Measurements from ENCODE around the gene MAML1.

Gene MAML1

GRCh38 chr5:179793468-179794139 lies 61.0 kb downstream of the MAML1 start, which contains the start of gene LTC4S:
Gene LTC4S, plus strand, starts transcription at chr5:179793986. Its CDS starts 95 bp downstream, at chr5:179794081.
- no peak for DNase-seq (ENCODE audit: low spot score)

- DNase-seq (ENCODE audit: low spot score): no peak
These were observed 61.5 kb downstream of the MAML1 start for GRCh38 chr5:179794171-179794570.

GRCh38 chr5:179794575-179794974 lies 62.0 kb downstream of the MAML1 start:
- DNase-seq (ENCODE audit: low spot score): no peak

DNA sequence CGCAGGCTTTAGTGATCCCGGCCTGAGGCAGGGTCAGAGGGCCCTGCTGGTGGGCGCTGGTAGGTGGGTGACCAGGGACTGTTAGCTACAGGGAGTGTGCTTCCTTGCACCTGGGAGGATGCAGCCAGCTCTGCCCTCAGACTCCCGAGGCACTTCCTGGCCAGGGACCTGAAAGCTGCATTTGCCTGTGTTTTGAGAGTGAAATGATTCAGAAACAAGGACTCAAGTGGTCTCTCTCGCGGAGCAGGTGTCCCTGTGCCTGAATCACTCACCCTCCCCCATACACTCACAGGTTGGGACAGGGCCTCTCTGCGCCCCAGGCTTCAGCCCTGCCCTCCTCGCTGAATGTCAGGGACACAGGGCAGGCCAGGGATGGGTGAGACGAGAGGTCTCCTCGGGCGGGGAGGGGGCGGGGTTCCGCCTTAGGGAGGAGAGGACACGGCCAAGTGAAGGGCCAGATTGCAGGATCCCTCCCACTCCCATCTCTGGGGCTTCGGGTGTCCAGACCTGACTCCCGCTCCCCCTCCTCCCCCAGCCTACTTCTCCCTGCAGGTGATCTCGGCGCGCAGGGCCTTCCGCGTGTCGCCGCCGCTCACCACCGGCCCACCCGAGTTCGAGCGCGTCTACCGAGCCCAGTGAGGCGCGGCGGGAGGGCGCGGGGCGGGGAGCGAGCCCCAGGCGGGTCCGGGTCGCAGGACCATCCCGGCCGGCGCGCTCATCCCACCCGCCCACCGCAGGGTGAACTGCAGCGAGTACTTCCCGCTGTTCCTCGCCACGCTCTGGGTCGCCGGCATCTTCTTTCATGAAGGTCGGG lies 62.6 kb downstream of the MAML1 start:
- peak; percentile 49 for DNase-seq (ENCODE audit: low spot score)

DNA sequence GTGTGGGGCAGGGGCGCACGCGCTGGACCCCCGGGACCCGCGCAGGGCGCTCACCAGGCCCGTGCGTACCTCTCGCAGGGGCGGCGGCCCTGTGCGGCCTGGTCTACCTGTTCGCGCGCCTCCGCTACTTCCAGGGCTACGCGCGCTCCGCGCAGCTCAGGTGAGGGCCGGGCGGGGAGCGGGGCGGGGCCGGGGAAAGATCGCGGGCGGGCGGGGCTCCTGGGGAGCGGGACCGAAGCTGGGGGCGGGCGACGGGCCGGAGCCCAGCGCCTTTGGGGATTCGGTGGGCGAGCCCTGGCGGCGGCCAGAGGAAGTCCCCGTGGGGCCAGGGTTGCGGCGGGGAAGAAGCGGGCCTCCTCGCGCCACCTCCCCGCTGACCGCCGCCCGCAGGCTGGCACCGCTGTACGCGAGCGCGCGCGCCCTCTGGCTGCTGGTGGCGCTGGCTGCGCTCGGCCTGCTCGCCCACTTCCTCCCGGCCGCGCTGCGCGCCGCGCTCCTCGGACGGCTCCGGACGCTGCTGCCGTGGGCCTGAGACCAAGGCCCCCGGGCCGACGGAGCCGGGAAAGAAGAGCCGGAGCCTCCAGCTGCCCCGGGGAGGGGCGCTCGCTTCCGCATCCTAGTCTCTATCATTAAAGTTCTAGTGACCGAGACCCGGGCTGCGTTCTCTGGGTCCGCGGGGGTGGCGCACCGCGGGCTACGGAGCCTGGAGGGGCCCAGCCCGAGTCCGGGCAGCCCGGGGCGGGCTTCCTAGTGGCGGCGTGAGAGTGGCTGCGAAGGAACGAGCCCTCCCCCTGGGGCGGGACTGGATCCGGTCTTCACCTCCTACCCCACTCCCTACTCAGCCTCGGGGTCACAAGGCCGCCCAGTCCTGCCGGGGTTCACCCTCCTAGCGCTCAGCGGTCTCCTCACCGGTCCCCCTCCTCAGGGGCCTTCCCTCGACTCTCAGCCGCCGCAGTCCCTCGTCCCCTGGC lies 63.5 kb downstream of the MAML1 start:
- DNase-seq (ENCODE audit: low spot score): peak; percentile 92

- no peak for DNase-seq (ENCODE audit: low spot score)
These were observed 64.4 kb downstream of the MAML1 start for GRCh38 chr5:179796877-179797608.

GRCh38 chr5:179797741-179798140 lies 65.1 kb downstream of the MAML1 start:
- DNase-seq (ENCODE audit: low spot score): no peak

- no peak for DNase-seq (ENCODE audit: low spot score)
These were observed 65.6 kb downstream of the MAML1 start for GRCh38 chr5:179798144-179798770.

GRCh38 chr5:179798771-179799643 lies 66.4 kb downstream of the MAML1 start:
- DNase-seq (ENCODE audit: low spot score): no peak

DNA sequence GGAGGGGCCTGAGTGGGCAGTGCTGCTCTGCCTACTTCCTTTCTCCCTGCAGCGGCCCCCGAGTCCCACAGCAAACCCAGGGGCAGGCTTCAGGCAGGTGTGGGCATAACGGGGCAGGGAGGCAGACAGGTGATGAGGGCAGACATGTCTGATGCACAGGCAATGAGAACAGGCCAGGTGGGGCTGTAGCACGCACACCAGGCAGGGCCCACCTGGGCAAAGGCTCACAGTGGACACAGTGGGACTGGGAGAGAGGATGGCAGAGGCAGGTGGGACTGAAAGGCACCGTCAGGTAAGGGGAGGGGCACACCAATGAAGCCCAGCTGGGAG lies 67.0 kb downstream of the MAML1 start:
- no peak for DNase-seq (ENCODE audit: low spot score)

DNA sequence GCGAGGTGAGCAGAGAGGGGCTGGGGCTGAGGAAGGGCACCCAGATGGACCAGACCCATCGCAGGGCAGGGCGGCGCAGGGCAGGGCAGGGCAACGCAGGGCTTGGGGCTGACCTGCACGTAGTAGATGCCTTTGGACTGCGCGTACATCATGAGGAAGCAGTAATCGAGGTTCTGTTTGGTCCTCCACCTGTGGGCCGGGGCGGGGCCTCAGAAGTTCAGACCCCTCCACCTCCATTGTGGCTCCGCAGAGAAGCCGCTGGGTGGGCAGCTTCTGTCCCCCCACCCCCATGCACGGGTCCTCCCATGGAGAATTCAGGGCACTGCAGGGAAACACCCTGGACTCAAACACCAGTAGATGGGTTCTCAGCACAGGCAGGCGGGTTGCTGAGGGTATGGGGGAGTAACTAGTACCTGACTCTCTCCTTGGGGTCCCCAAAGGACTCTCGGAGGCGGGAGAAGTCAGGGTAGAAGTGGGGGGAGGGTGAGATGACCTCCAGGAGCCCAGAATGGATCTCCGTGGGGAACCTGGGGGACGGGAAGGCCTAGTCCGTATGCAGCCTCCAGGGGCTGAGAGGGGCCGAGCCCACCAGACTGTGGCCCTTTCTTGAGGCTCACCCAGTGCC lies 67.6 kb downstream of the MAML1 start:
- DNase-seq (ENCODE audit: low spot score): no peak

DNA sequence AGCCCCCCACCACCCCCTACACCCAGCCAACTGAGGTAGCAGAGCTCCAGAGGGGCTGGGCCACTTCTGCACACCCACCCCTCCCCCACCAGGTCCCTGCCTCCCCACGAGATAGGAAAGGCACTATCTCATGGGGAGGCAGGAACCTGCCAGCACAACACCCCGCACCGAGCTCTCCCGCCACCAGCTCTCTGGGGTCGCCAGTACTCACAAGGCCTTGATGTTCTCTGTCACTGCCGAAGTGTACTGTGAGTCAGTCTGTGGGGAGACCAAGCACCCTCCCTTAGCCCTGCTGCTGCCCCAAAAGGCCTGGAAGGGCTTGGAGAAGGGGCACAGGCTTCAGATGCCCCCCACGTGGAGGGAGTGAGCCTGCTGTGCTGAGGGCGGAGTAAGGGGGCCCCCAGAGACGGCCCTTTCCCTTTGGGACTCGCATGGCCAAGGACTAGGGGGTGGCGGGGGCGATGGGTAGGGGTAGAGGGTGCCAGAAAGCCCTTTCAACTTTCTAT lies 68.1 kb downstream of the MAML1 start:
- DNase-seq (ENCODE audit: low spot score): no peak

- DNase-seq (ENCODE audit: low spot score): no peak
These were observed 68.9 kb downstream of the MAML1 start for GRCh38 chr5:179801304-179802206.

- DNase-seq (ENCODE audit: low spot score): no peak
These were observed 69.7 kb downstream of the MAML1 start for GRCh38 chr5:179802207-179802883.

DNA sequence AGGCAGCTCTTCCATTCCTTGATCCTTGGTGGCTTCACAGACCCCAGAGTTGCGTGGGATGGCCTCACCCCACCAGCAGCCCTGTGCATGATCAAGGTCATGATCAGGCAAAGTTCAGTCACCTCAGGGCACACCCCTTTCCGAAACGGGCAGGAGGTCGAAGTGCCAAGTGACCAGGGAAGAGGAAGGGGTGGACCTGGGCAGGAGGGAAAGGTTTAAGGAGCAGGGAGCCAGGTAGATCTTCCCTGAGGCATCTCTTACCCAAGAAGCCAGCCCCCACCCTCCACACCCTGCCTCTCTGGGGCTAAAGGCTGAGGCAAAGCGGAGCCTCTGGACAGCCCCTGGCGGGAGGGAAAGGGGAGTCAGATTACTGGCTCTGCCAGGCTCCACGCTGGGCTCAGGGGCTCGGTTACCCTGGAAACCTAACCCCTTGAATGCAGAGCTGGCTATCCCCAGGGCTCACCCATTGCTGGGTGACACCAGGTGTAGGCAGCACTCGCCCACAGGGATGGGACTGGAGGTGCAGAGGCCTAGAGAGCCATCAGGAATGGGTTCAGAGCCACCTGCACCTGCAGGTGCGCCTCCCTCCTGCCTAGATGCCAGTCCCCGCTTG lies 70.4 kb downstream of the MAML1 start:
- peak; percentile 27 for DNase-seq (ENCODE audit: low spot score)

DNA sequence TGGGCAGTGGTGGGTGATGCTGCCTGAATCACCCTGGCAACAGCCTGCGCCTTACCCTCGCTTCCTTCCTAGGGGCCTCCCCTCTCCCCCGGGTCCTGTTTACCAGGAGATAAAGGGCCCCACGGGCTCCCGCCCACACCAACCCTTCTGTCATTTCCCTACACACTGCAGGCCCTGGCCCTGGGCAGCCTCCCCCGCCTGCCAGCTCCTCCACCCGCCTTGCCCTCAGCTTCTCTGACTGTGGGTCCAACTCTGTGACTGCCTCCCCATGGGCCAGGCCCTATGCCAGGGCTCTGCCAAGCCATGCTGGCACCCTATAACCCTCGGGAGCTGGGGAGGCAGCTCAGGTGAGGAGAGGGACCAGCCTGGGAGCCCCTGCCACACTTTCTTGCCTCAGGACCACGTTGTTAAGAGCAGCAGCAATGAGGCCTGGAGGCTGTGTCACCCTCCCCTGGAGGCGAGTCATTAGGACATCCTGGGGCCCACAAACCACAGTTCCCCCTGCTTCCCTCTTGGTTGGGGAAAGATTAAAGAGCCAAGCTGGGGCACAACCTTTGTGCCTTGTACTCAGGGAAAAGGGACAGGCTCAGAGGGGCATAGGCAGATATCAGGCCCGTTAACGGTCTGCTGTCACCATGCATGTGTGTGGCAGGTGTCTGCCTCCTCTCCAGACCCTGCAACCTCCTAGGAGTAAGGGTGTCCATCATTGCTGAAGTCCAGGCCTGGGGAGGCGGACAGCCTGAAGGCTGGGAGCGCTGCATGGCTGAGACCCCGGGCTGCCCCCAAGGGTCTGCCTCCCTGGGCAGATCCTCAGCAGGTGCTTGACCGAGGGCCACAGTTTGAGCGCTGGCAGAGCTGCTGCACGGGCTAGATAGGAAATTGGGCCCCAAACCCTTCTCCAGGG lies 71.3 kb downstream of the MAML1 start:
- peak; percentile 20 for DNase-seq (ENCODE audit: low spot score)

Measured in SW480 (cell line).